Muscle of back (tissue), 11 donors: Measurements from ENCODE around the gene PARVA. TPM values are rescaled to one million over a fixed set of nuclear protein-coding genes. Genes with fewer than 3 reads are reported as not detected.

Source experiments
- DNase-seq, 3 donors: peaks; one replicate each; pipeline versions ENCODE4 v3.0.0 to v3.0.0-alpha.2; 2013
- polyA plus RNA-seq, 10 donors: library from polyadenylated mRNA; unstranded; fragments of 120-200 nt; gene quantifications; one replicate each; pipeline ENCODE4 v1.2.1, GENCODE V29; 2013; ENCODE audit not compliant: insufficient read length in 10 of 10

The PARVA gene
- polyA plus RNA-seq, 10 donors, result 51.1 to 89.6 (median 67.8) TPM

- no peak for DNase-seq
Observed at GRCh38 chr11:12546660-12547059, 169.3 kb downstream of the PARVA start.

DNA sequence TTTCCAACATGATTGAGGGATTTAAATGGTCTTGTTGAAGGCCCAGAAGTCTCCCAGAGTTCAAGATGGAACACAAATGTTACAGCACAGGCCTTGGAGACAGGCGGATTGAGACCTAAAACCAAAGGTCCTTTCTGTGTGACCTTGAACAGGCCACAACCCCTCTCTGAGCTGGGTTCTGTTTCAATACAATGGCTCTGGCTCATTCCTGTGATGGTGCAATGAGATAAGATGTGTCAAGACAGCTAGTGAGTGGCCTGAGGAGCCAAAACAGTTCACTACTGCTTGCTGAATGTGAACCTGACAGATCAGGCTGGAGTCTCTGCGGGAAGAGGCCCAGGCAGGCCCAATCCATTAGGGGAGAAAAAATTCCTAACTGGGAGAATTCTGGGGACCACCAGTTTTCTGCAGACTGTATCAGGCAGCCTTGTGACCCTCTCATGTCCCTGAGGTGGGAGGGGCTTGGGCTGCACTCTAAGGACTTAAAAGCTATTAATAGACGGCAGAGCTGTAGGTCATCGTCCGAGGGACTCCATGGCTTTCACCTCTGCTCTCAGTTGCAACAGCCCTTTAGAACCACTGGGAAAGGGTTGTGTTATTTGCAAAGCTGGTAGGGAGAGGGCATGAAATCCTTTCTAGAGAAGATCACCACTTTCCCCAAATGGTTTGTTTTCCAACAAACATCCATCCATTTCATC lies 170.7 kb downstream of the PARVA start:
- no peak for DNase-seq

DNA sequence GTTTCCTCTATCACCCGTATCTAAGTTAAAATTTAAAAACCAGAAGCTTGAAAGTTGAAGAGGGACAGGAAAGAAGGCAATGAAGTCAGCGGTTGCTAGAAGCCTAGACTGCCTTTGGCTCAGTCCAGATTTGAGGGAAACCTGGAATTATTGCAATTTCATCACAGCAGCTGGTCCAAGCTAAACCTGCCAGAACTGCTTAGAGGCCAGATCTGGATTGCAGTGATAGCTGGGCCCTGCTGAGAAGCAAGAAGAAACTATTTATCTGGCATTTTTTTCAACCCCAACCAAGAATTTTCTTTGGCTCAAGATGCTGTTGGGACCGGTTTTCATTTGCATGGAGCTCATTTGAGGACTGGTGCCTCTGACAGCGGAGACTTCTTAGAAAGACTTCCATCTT lies 175.3 kb downstream of the PARVA start:
- DNase-seq, result peak; percentile 81 to 92 (median 82)

DNA sequence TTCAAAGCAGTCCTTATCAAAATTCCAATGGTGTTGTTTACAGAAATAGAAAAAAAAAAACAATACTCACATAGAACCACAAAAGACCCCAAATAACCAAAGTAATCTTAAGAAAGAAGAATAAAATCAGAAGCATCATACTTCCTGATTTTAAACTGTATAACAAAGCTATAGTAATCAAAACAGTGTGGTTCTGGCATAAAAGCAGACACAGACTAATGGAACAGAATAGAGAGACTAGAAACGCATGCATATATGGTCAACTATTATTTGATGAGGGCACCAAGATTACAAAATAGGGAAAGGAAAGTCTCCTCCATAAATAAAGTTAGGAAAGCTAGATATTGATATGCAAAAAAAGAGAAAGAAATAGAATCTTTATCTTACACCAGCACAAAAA lies 176.8 kb downstream of the PARVA start:
- no peak for DNase-seq

GRCh38 chr11:12556155-12556554 lies 178.8 kb downstream of the PARVA start:
- peak; percentile 34 to 60 (median 52) for DNase-seq

GRCh38 chr11:12556788-12557384 lies 179.5 kb downstream of the PARVA start:
- peak; percentile 81 to 97 (median 90) for DNase-seq

- DNase-seq, result no peak
Observed at GRCh38 chr11:12559011-12559410, 181.6 kb downstream of the PARVA start.

- DNase-seq, result no peak
Observed at GRCh38 chr11:12560362-12560761, 183.0 kb downstream of the PARVA start.

GRCh38 chr11:12560861-12561260 lies 183.5 kb downstream of the PARVA start:
- no peak for DNase-seq

GRCh38 chr11:12564012-12564411 lies 186.6 kb downstream of the PARVA start:
- DNase-seq, result no peak

- no peak for DNase-seq
Observed at GRCh38 chr11:12565406-12565805, 188.0 kb downstream of the PARVA start.

DNA sequence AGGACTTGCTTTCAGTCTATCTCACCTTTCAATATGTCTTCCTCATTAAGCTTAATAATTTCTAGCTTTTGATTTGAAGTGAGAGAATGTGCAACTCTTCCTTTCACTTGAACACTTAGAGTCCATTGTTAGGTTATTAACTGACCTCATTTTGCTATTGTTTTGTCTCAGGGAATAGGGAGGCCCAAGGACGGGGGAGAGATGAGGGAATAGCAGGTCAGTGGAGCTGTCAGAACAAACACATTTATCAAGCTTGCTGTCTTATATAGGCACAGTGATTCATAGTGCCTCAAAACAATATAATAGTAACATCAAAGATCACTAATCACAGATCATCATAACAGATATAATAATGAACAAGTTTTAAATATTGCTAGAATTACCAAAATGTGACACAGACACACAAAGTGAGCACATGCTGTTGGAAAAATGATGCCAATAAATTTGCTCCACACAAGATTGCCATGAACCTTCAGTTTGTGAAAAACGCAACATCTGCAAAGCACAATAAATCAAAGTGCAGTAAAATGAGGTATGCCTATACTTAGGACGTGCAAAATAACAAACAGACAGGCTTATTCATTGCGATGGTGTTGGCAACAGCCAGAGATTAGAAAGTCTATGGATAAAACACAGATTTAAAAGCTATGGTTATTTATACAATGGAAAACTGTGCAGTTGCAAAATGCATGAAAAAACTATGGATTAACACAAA lies 190.5 kb downstream of the PARVA start:
- DNase-seq, result no peak

- peak in 1 of 3 donors; percentile 31 for DNase-seq
Observed at GRCh38 chr11:12569499-12570425, 192.4 kb downstream of the PARVA start.

GRCh38 chr11:12573707-12574485 lies 196.5 kb downstream of the PARVA start:
- no peak for DNase-seq

GRCh38 chr11:12577725-12578644 lies 200.6 kb downstream of the PARVA start:
- no peak for DNase-seq

DNA sequence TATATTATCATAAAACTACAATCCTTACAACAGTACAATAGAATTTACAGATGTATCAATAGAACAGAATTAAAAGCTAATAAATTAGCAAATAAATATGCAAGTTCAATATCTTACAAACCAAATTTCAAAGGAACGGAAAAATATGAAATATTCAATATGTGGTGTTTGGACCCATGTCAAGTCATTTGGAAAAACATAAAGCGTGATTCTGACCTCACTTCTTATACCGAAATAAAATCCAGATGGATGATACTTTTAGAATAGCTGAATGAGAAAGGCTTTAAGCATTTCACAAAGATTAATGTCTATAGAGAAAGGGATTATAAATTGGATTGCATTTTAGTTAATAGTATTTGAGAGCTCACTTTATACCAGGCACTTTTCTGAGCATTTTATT lies 204.0 kb downstream of the PARVA start:
- DNase-seq, result peak in 2 of 3 donors; percentile 16 to 51

- peak in 2 of 3 donors; percentile 22 to 69 for DNase-seq
Observed at GRCh38 chr11:12581923-12582322, 204.6 kb downstream of the PARVA start.
